HG03103 (cell line): ENCODE measurements around the gene SPSB4.

Source experiments
- ATAC-seq: cut with Tn5 transposase; IDR thresholded peaks from one replicate; pipeline ENCODE4 v1.9.1; 2021; ENCODE audit warnings: low read depth; ENCODE audit not compliant: unreplicated experiment

Gene SPSB4

DNA sequence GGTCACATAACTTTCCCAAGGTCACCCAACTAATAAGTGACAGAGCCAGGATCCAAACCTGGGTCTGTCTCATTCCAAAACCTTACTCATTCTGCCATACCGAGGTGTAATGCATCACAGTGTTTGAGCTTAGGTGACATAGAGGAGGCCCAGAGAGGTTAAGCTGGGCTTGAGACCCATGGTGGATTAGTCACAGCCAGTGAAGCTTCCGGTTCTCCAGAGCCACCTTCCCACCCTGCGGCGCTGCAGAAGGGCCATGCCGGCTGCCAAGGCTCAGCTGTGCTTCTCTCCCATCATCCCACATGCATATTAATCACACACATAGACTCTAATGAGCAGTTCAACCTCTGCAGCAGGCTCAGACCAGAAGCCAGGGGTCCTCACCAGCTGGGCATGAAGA is 42.2 kb downstream of the SPSB4 start:
- ATAC-seq, result no peak

DNA sequence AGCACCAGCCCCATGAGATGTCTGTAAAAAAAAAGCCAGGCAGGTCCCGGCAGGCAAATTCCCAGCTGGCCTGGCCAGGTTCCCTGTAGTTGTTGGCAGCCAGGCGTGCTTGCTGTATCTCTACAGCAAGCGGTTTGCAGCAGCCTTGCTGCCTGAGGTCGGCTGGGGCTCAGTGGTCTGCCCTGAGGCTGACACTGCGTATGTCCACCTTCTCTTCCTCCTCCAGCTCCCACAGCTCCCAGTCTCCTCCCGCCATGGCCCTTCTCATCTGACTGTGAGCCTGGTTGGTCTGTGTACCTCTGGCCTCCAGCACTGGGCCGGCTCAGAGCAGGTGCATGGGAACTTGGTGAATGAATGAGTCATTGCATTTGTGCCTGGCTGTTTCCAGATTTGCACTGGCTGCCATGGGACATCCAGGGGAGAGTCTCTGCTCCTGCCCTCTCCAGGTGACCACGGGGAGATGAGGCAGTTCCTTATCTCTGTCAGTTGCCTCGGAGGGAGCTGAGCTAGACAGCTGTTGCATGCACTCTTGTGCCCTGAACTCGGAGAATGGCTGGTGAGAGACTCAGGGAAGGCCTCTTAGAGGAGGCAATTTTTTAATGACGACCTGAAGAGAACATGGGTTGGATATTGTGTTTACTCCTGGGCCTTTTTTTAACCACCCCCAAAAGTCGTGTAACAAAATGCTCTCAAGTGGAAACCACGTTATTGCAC is 43.0 kb downstream of the SPSB4 start:
- ATAC-seq, result no peak

DNA sequence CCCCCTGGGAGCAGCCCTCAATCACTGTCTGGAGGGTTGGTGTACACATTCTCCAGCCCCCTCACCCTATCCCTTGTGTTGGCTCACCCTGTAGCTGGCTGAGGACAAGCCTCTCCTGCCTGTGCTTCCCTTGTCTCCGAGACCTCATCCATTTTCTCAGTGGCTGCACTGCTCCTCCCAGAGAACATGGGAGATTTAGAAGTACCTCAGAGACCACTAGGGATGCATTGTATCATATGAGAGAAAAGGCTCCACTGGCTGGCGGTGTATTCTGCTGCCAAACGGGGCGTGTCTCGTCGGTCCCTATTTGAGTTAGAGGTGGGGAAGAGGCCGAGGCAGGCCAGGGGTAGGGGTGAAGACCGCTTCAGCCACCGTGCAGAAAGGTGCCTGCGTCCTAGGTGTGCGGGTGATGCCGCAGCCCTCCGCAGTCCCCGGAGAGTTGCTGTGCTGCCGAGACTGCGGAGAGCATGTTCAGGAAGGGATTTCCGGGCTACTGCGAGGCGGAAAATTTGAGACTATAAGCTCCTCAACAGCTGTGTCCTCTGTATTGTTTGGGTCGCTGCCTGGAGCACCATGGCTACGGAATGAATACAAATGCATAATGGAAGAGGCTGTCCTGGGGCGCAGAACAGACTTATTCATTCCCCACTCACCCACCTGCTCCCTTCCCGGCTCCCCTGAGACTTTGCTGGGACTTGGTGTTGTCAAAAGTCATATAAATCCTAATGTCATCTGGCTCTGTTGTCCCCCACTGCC is 43.8 kb downstream of the SPSB4 start:
- no peak for ATAC-seq

DNA sequence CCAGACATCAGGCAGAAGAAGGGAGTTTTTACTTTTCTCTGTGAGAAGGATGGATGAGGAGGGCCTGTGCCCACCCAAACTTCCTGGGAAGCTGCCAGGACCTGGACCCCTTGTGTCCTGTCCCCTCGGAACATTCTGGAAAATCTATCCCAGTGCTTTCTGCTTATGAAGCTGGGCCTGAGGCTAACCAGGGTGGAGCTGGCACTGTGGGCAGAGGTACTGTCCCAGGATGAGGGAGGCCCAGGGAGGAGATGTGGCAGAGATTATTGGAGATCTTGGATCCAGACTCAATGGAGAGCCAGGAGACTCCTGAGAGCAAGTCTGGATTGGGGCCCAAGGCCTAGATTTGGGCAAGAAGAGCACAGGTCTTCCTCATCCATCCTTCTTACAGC is 44.4 kb downstream of the SPSB4 start:
- no peak for ATAC-seq

DNA sequence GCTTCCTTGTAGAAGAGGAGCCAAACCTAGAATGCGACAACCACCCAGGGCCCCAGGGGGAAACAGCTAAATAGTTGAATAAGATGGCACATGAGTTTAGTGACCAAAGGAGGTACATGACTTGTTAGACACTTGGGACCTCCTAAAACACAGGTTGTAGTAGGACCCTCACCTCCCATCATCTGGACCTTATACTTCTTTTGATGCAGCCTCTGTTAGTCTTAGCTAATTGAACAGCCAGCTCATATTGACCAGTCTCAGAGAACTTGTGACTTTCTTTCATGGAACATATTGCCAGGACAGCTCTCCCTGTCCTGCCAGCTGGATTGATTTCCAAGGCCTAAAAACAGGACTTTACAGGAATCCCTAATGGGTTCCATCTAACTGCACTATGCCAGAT is 45.0 kb downstream of the SPSB4 start:
- no peak for ATAC-seq

DNA sequence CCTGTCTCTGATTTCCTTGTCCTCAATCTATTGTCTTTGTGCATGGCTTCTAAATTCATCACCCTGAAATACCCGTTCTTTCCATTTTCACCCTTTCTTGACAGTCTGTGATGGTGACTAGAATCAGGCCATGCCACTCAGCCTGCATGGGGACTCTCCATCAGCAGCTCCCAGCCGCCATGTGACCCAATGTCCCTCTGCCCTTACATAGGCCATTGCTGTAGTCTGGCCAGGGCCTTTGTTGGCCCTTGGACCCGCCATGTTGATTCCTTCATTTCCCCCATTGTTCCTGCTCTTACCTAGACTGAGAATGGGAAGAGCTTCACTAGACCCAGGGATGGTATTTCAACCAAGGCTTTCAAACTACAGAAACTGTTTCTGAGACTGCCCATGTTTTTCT is 45.8 kb downstream of the SPSB4 start:
- ATAC-seq, result no peak

DNA sequence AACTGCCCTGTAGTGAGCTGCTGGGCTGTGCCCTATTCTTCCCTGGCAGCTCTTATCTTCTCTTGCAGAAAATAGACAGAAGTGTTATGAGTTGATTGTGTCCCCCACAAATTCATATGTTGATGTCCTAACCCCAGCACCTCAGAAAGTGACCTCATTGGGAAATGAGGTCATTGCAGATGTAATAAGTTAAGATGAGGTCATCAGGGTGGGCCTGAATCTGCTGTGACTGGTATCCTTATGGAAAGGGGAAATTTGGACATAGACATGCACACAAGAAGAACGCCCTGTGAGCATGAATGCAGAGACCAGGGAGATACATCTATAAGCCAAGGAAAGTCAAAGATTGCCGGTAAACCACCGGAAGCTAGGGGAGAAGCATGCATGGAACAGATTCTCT is 49.0 kb downstream of the SPSB4 start:
- ATAC-seq, result no peak

DNA sequence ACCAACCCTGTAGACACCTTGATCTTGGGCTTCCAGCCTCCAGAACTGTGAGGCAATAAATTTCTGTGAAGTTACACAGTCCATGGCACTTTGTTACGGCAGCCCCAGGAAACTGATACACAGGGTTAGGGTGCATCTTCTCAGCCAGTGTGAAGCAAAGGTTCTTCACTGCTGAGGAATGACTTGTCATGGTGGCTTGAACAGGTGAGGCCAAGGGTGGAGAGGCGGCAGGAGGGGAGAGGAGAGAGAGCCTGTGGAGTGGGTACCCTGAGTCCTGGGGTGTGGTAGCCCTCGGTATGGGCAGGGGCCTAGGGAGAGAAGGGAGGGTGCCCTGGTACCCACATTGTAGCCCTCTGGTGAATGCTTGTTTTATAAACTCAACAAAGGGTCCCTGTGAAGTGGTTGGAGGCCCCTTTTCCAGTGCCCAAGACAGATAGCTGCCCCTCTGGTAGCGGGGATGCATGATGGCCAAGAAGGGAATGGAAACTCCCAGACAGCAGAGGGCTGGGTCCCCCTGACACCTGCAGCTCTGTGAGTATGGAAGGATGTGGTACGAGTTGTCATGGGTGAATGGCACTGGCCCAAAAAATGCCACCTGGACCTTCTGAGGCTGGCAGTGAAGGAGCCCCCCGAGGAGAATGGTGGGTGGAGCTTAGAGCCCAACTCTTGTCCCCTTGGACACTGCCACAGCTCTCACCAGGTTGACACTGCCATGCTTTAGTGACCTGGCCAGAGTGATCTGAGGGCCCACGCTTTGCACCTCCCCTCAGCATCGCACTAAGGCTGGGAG is 49.6 kb downstream of the SPSB4 start:
- no peak for ATAC-seq

DNA sequence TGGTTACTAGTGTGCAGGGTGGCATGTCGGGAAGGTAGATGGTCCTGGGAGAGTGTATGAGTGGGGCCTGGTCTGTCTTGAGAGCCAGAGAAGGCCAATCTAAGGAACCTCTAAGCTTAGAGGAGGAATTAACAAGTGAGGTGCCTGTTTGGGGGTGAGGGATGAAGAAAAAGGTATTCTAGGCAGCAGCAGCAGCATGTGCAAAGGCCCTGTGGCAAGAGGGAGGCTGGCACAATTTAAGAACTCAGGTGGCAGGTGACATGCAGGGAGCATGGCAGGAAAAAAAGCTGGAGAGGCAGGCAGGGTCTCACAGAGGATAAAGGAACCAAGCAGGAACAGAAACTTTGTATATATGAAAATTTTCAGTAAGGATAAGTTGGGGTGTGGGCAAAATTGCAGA is 51.2 kb downstream of the SPSB4 start:
- ATAC-seq, result no peak

DNA sequence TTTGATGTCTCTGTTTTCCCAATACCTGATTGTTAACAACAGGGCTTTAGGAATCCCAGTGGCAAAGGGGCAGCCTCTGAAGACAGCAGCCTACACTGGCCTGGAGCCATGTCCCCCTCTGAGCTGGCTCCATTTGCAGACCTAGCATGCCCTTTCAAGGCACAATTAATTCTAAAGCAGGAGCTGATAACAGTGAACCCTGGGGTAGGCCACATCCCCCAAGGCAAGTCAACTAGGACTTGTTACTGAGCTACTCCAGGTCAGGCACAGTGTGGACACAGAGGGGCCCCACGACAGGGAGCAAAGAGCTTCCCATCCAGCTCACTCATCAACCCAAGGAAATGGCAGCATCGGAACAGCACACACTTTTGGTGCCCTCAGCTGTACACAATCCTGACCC is 51.9 kb downstream of the SPSB4 start:
- no peak for ATAC-seq

DNA sequence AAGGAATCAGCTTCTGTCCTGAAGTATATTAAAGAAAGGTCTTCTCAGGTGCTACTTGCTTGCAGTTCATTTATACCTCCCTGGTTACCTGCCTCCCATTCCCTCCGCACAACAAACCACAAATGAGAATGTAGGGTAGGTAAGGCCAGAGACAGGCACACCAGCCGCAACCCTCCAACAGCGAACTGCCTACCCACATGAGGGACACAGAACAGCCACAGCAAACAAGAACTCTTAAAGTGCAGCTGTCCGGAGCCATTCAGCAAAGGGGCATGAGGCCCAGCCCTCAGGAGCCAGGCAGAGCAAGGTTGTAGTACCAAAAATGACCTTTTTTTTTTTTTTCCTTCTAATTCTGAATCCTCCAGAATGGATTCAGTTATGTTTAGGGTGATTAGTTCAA is 52.4 kb downstream of the SPSB4 start:
- no peak for ATAC-seq

DNA sequence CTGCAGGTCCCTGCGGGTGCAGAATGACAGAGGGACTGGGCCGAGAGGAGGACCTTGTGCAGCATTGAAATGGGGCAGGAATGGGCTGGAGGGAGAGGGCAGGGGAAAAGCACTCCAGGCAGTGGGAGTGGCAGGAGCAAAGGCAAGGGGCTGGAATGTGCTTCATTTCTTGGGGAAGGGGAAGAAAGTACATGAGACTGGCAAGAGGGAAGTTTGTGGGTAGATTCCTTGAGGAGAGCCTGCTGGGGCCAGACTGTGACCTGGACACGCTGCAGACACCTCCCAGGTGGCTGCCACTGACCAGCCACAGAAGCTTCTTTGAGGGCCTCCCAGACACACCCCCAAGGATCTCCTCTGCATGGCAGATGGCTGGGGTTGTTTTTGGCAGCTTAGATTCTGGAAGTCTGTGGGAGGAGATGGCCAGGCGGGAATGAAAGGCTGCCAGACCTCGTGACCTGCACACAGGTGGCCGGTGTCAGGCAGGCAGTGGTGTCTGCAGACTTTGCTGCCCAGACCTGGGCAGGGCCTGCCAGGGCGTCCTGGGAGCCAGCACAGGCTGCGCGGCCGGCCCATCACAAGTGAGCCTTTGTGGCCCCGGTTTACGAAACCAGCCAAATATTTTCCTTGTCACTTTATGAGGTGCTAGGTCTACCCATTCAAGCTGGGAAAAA is 53.1 kb downstream of the SPSB4 start:
- ATAC-seq, result no peak

DNA sequence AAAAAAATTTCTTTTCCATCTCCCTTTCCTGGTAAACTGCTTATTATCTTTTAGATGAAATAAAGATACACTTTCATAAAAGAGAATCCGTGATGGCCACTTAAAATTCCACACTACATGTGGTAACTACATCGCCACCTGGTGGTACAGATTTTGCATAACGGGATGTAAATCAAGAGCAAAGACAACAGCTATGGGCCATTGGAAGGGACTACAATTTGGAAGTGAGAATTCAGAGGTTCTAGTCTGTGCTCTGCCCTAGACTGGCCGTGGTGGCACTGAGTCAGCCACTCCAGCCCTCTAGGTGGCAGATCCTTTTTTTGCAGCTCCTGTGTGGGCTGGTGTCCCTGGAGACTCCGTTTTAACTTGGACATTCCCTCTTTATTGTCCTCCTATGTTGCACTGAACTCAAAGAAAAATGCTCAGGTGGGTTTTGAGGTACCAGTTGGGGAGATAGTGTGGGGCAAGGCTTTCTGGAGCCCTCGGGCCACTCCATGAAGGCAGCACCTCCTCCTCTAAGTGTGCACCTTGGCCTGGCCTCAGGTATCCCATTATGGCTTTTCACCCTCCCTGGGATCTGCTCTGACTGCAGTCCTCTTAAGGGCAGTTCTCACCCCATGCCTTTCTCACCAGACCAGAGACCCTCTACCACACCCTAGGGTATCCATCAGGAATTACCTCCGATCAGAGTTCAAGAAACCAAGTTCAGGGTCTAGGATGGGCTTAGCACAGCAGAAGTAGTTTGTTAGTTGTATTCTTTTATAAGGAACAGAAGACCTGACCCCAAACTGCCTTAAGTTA is 54.9 kb downstream of the SPSB4 start:
- ATAC-seq, result no peak

DNA sequence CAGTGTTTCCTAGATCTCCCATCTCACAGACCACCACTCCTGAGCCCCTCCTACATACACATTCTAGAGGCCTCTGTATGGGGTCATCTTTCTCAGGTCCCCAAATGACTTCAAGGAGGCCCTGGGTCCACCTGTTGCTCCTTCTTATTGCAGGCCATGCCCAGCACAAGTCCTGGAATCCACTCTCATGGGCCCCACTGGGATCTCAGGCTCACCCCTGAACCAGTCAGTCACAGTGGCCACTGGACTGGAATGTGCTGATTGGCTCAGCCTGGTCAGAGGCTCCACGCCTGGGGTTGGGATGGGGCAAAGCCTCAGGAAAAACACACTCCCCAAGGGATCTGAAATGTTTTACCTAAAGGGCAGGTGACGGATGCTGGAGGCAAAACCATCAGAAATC is 55.7 kb downstream of the SPSB4 start:
- no peak for ATAC-seq

DNA sequence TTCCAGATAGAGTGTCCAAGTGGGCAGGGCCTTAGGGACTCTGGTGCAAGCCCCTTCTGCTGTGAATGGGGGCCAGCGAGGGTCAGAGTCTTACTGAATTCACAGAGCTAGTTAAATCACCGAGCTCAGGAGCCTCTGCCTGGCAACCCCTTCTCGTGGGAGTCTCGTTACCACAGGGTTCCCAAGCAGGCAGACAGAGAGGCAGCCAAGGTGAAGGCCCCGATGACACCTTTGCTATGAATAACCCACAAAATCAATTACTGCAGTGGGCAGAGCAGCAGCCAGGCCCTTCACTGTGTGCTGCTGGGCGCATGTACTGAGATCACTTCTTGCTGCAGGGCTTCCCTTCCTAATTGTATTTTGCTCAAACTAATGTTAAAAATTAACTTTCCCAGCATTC is 56.9 kb downstream of the SPSB4 start:
- ATAC-seq, result no peak

DNA sequence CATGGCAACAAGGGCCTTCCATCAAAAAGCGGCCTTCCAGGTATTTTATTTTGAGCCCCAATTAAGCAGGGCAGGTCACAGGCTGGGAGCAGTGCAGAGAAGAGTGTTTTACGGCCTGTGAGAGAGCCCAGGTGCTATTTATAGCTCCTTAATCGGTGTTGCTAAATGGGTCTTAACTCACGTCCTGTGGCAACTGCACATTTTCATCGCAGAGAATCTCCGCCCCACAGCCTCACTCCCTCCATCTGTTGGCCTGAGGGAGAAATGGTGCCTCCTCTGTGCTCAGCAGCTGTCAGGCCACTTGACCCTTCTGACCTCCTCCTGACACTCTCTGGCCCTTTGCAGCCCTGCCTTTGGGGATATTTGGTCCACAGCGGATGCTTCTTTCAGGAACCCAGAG is 58.6 kb downstream of the SPSB4 start:
- no peak for ATAC-seq

DNA sequence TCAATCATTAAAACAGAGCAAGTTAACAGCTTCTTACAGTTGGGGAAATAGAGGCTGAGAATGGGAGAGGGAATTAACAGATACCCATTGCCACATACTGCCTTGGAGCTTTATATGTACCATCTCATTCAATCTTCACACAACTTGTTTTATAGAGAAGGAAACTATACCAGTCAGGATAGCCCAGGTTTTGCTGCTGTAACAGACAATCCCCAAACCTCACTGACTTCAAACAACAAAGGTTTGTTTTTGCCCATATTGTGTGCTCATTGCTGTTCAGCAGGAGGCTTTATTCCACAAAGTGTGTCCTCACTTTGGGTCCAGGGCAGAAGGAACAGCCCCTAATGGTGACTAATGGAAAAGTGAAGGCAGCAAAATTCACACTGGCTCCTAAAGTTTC is 59.2 kb downstream of the SPSB4 start:
- ATAC-seq, result no peak

DNA sequence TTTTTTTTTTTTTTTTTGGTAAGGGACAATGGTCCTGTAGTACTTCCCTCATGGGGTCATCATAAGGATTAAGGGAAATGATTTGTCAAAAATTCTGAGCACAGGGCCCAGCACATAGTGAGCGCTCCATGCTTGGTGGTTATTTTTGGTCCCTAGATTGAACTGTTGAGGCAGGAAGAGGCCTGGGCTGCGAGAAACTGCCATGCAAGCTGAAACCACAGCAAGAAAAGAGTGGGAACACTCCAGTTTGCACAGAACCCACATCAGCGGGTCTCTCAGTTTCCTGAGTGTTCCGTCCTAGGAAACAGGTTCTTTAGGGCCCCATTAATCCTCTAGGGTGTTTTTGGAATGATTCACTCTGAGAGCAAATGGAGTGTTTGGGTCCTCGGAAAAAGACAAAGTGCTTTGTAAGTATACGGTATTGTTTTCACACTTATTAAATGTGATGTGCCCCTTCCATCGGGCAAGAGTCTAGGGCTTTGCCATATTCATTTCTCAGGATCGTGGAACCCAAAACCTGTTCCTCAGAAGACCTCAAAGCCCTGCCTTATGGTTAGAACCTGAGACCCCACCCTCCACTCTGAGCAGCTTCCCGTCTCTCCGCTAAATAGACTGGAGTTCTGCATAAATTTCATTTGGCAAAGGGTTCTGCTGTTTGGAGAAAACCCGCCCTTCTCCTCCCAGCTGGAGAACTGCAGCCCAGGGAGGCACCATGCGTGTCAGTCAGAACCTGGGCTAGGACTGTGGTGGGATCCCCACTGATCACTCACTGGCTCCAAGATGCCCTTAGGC is 60.4 kb downstream of the SPSB4 start:
- ATAC-seq, result no peak

DNA sequence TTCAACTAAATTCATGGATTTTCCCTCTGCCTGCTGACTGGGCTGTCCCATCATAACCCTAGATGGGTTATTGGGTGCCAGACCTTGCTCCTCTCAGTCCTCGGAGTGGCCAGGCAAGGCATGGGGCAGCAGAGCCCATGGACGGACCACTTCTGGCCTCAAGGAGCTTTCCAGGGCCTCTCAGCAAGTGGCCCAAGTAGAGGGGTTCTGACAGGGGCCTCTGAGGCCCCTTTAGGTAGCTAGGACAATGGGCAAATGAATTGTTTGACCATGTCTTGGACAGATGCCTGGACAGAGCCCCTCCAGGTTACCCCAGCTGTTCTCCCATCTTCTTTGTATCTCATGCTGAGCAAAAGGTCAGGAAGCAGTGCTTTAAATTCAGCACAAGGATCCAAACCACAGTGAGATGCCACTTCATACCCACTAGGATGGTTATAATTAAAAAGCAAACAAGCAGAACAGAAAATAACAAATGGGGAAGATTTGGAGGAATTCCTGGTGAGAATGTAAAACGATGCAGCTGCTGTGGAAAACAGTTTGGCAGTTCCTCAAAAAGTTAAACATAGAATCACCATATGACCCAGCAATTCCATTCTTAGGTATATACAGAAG is 61.6 kb downstream of the SPSB4 start:
- ATAC-seq, result no peak
